SKM-1 (cell line): Measurements from ENCODE around the gene PHACTR1.
"Not testable (repeated sequence)": the region's sequence is repeated elsewhere in the genome, so short reads cannot be mapped to it uniquely, and the experiment has no call there.

Experiments
- DNase-seq: peaks from one replicate; lab custom pipeline; 2025; ENCODE audit not compliant: unreplicated experiment; lab: John Stamatoyannopoulos, UW

Gene PHACTR1

GRCh38 chr6:12716298-12716916, at the start of gene PHACTR1:
Gene PHACTR1 (plus strand): TSS chr6:12716767.
- no peak for DNase-seq

- no peak for DNase-seq
Measured at GRCh38 chr6:12666886-12667285, 49.7 kb upstream of the PHACTR1 start.

- no peak for DNase-seq
Measured at GRCh38 chr6:12675931-12676330, 40.6 kb upstream of the PHACTR1 start.

GRCh38 chr6:12679341-12679740, 37.2 kb upstream of the PHACTR1 start:
- no peak for DNase-seq

- DNase-seq, result no peak
Measured at GRCh38 chr6:12693122-12693521, 23.4 kb upstream of the PHACTR1 start.

- no peak for DNase-seq
Measured at GRCh38 chr6:12698298-12698697, 18.3 kb upstream of the PHACTR1 start.

- no peak for DNase-seq
Measured at GRCh38 chr6:12704946-12705345, 11.6 kb upstream of the PHACTR1 start.

GRCh38 chr6:12709116-12709515, 7.5 kb upstream of the PHACTR1 start:
- no peak for DNase-seq

GRCh38 chr6:12709556-12710232, 6.9 kb upstream of the PHACTR1 start:
- DNase-seq, result no peak

GRCh38 chr6:12710921-12711320, 5.6 kb upstream of the PHACTR1 start:
- no peak for DNase-seq

GRCh38 chr6:12714022-12714421, 2.5 kb upstream of the PHACTR1 start:
- DNase-seq, result no peak

GRCh38 chr6:12715437-12715836, 1.1 kb upstream of the PHACTR1 start:
- no peak for DNase-seq

GRCh38 chr6:12717356-12717755, 789 bp downstream of the PHACTR1 start:
- no peak for DNase-seq

GRCh38 chr6:12718015-12718414, 1.4 kb downstream of the PHACTR1 start:
- no peak for DNase-seq

- no peak for DNase-seq
Measured at GRCh38 chr6:12719017-12719416, 2.5 kb downstream of the PHACTR1 start.

GRCh38 chr6:12720310-12720709, 3.7 kb downstream of the PHACTR1 start:
- no peak for DNase-seq

GRCh38 chr6:12725263-12725662, 8.7 kb downstream of the PHACTR1 start:
- DNase-seq, result no peak

- DNase-seq, result no peak
Measured at GRCh38 chr6:12729467-12729866, 12.9 kb downstream of the PHACTR1 start.

- not testable (repeated sequence) for DNase-seq
Measured at GRCh38 chr6:12730809-12731208, 14.2 kb downstream of the PHACTR1 start.

GRCh38 chr6:12733876-12734275, 17.3 kb downstream of the PHACTR1 start:
- DNase-seq, result no peak

GRCh38 chr6:12735786-12736185, 19.2 kb downstream of the PHACTR1 start:
- no peak for DNase-seq

- DNase-seq, result no peak
Measured at GRCh38 chr6:12748411-12748810, 31.8 kb downstream of the PHACTR1 start.
